AG04450 (cell line): Measurements from ENCODE around the gene GNA14. TPM values are rescaled to one million over a fixed set of nuclear protein-coding genes. Genes with fewer than 3 reads are reported as not detected.
"Not testable (repeated sequence)": the region's sequence is repeated elsewhere in the genome, so short reads cannot be mapped to it uniquely, and the experiment has no call there.

Source experiments
- CTCF ChIA-PET: fragments of 300-600, 350-600 bp; formaldehyde crosslinking; extraction: SDS; loops from one replicate; lab custom pipeline; 2022; ENCODE audit warnings: antibody characterized with exemption, inconsistent platforms; lab: Charles Lee
- POLR2A ChIA-PET: fragments of 350-600 bp; formaldehyde crosslinking; extraction: SDS; loops from one replicate; lab custom pipeline; 2021; ENCODE audit warnings: antibody characterized with exemption, inconsistent platforms; lab: Yijun Ruan, JAX
- DNase-seq: peaks from one replicate; pipeline ENCODE4 v3.0.0-alpha.2; 2011; ENCODE audit warnings: low read depth, low spot score
- H3K27ac ChIP-seq: one replicate; pipeline ENCODE4 v1.5.1; 2012; ENCODE audit warnings: low read depth, low read length, control low read depth
- H3K27me3 ChIP-seq: one replicate; pipeline ENCODE4 v1.6.0; 2012; ENCODE audit warnings: low read length; ENCODE audit not compliant: control insufficient read depth, insufficient read depth
- H3K4me3 ChIP-seq: 2 replicates; pipeline ENCODE4 v1.5.1; 2011; ENCODE audit warnings: mild to moderate bottlenecking, low read depth, low read length, control low read depth
- H3K9me3 ChIP-seq: 2 replicates; pipeline ENCODE4 v1.5.1; 2012; ENCODE audit warnings: low read length; ENCODE audit not compliant: control insufficient read depth, insufficient read depth
- CTCF ChIP-seq: IDR thresholded peaks from 2 replicates; pipeline ENCODE4 v1.5.1; 2011; ENCODE audit warnings: low read depth, low read length, control low read depth, inconsistent platforms
- polyA plus RNA-seq: library from polyadenylated mRNA; depleted of rRNA; stranded (reverse); fragments of >200 nt; gene quantifications from 2 replicates; pipeline ENCODE4 v1.2.3, GENCODE V29; 2011

The GNA14 gene
- polyA plus RNA-seq, 1 experiment = 0.11 TPM

DNA sequence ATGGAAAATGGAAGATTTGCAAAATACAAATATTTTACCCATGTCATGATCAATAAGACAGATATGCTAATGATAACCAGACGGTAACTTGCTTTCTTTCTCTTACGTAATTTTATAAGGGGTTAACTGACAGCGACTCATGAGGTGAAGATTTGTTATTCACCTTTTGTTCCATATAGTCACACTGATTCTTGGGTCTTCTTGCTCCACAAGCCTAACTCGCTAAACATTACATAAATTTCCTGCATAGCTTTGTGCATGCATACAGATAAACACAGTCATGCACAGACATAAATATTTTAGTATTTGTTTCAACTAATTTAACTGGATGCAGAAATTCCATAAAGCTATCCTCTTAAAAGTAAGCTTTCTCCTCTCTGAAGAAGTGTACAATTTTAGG, 244.9 kb downstream of the GNA14 start:
- POLR2A ChIA-PET = no interaction called here
- Histone ChIP-seq H3K9me3 (peaks cover 1% of the 10 kb centered on the region), H3K27me3 (no peaks in the 10 kb centered on the region), H3K4me3 (no peak overlapping the region), H3K27ac (no peak overlapping the region)
- CTCF ChIA-PET = interaction anchor here (1.2 to 1.5 kb wide), 2 partner anchors 30 to 236 kb away, joined by 3 to 5 read pairs; no protein-coding TSS in a partner anchor
- DNase-seq = no peak
- TF ChIP-seq CTCF = no peak

- DNase-seq = no peak
- ChIA-PET POLR2A (no interaction called here), CTCF (interaction anchor here (1.2 to 1.5 kb wide), 2 partner anchors 31 to 235 kb away, joined by 3 to 5 read pairs; no protein-coding TSS in a partner anchor)
- TF ChIP-seq CTCF = no peak
- Histone ChIP-seq H3K27me3 (no peaks in the 10 kb centered on the region), H3K27ac (no peak overlapping the region), H3K4me3 (no peak overlapping the region), H3K9me3 (no peaks in the 10 kb centered on the region)
Measured at GRCh38 chr9:77402286-77402685, 245.8 kb downstream of the GNA14 start.

GRCh38 chr9:77399964-77400363, 248.2 kb downstream of the GNA14 start:
- Histone ChIP-seq H3K27me3 (no peaks in the 10 kb centered on the region), H3K9me3 (no peaks in the 10 kb centered on the region), H3K4me3 (no peak overlapping the region), H3K27ac (no peak overlapping the region)
- DNase-seq = no peak
- TF ChIP-seq CTCF = no peak
- ChIA-PET POLR2A (no interaction called here), CTCF (no interaction called here)

- H3K27me3 ChIP-seq, POLR2A ChIA-PET, H3K27ac ChIP-seq, DNase-seq, H3K4me3 ChIP-seq, H3K9me3 ChIP-seq: not testable (repeated sequence)
- CTCF ChIA-PET = interaction anchor here (1.4 kb wide), 1 partner anchor 9 kb away, joined by 4 read pairs; no protein-coding TSS in a partner anchor
Measured at GRCh38 chr9:77398581-77398980, 249.5 kb downstream of the GNA14 start.

DNA sequence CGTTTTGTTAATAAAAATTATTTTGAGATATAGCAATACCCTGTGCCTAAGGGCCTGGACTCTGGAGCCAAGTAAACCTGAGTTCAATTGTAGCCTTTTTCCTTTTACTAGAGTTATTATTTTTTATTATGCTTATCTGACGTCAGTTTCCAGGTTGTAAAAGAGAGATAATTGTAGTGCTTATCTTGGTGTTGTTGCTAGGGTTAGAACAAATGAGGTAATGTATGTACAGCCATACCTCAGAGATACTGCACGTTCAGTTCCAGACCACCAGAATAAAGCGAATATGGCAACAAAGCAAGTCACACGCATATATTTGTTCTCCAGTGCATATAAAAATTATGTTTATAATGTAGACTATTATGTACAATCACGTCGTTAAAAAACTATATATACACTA, 255.8 kb downstream of the GNA14 start:
- Histone ChIP-seq H3K4me3 (no peak overlapping the region), H3K27ac (no peak overlapping the region), H3K9me3 (no peaks in the 10 kb centered on the region), H3K27me3 (no peaks in the 10 kb centered on the region)
- no peak for DNase-seq
- TF ChIP-seq CTCF = no peak
- CTCF ChIA-PET = no interaction called here
- POLR2A ChIA-PET = no interaction called here
